NCI-H774 (cell line): ENCODE measurements around the gene OR8B12.
A peak's percentile ranks its signal among the peaks of the same experiment; 100 is the strongest.

Experiments used
- DNase-seq: peaks from one replicate; lab custom pipeline; 2025; lab: John Stamatoyannopoulos, UW

OR8B12 gene

GRCh38 chr11:124543554-124543953 lies at the start of gene OR8B12:
Gene OR8B12 (minus strand): TSS chr11:124543654. CDS start chr11:124543654, 0 bp downstream.
- DNase-seq = no peak

- no peak for DNase-seq
Measured at GRCh38 chr11:124592627-124593026, 49.2 kb upstream of the OR8B12 start.

- DNase-seq = no peak
Measured at GRCh38 chr11:124591430-124591829, 48.0 kb upstream of the OR8B12 start.

GRCh38 chr11:124586238-124586860 lies 42.9 kb upstream of the OR8B12 start:
- peak; percentile 45 for DNase-seq

- DNase-seq = no peak
Measured at GRCh38 chr11:124584681-124585372, 41.4 kb upstream of the OR8B12 start.

GRCh38 chr11:124583781-124584180 lies 40.3 kb upstream of the OR8B12 start:
- no peak for DNase-seq

GRCh38 chr11:124582565-124582964 lies 39.1 kb upstream of the OR8B12 start:
- no peak for DNase-seq

- DNase-seq = no peak
Measured at GRCh38 chr11:124581817-124582216, 38.4 kb upstream of the OR8B12 start.

- DNase-seq = no peak
Measured at GRCh38 chr11:124578761-124579160, 35.3 kb upstream of the OR8B12 start.

GRCh38 chr11:124577716-124578427 lies 34.4 kb upstream of the OR8B12 start:
- DNase-seq = no peak

- DNase-seq = no peak
Measured at GRCh38 chr11:124570160-124570559, 26.7 kb upstream of the OR8B12 start.

- DNase-seq = no peak
Measured at GRCh38 chr11:124569697-124570096, 26.2 kb upstream of the OR8B12 start, which contains the start of gene OR8A1. Gene OR8A1 (plus strand): TSS chr11:124569997. CDS start chr11:124570120, 123 bp downstream.

- DNase-seq = no peak
Measured at GRCh38 chr11:124556828-124557227, 13.4 kb upstream of the OR8B12 start.

- DNase-seq = no peak
Measured at GRCh38 chr11:124551987-124552386, 8.5 kb upstream of the OR8B12 start.

GRCh38 chr11:124551189-124551588 lies 7.7 kb upstream of the OR8B12 start:
- no peak for DNase-seq

GRCh38 chr11:124543145-124543544 lies 309 bp downstream of the OR8B12 start:
- no peak for DNase-seq

- no peak for DNase-seq
Measured at GRCh38 chr11:124541204-124541603, 2.2 kb downstream of the OR8B12 start.

- no peak for DNase-seq
Measured at GRCh38 chr11:124538019-124538418, 5.4 kb downstream of the OR8B12 start.

- no peak for DNase-seq
Measured at GRCh38 chr11:124536520-124536919, 6.9 kb downstream of the OR8B12 start.

GRCh38 chr11:124535552-124536232 lies 7.8 kb downstream of the OR8B12 start:
- DNase-seq = no peak

GRCh38 chr11:124534051-124534450 lies 9.4 kb downstream of the OR8B12 start:
- no peak for DNase-seq

GRCh38 chr11:124533626-124534025 lies 9.8 kb downstream of the OR8B12 start:
- DNase-seq = no peak

- DNase-seq = no peak
Measured at GRCh38 chr11:124520550-124520854, 23.0 kb downstream of the OR8B12 start.
